GM19452 (cell line): ENCODE measurements around the gene ASIC3.
A peak's percentile ranks its signal among the peaks of the same experiment; 100 is the strongest.
"Not testable (repeated sequence)": the region's sequence is repeated elsewhere in the genome, so short reads cannot be mapped to it uniquely, and the experiment has no call there.

Experiments used
- ATAC-seq: cut with Tn5 transposase; IDR thresholded peaks from one replicate; pipeline ENCODE4 v1.9.1; 2021; ENCODE audit not compliant: unreplicated experiment

Gene ASIC3

GRCh38 chr7:151047976-151048815 lies at the start of gene ASIC3:
Gene ASIC3, plus strand, starts transcription at chr7:151048531. Its CDS starts 355 bp downstream, at chr7:151048886.
- no peak for ATAC-seq

DNA sequence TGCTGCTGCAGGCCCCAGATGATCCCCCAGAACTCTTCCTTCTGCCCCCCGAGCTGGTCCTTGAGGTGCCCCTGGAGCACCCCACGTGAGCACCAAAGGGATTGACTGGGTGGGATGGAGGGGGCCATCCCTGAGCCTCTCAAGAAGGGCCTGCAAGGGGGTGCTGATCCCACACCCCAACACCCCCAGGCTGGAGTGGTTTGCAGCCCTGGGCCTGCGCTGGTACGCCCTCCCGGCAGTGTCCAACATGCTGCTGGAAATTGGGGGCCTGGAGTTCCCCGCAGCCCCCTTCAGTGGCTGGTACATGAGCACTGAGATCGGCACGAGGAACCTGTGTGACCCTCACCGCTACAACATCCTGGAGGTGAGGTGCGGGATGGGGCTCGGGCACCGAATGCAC lies 49.3 kb upstream of the ASIC3 start:
- no peak for ATAC-seq

DNA sequence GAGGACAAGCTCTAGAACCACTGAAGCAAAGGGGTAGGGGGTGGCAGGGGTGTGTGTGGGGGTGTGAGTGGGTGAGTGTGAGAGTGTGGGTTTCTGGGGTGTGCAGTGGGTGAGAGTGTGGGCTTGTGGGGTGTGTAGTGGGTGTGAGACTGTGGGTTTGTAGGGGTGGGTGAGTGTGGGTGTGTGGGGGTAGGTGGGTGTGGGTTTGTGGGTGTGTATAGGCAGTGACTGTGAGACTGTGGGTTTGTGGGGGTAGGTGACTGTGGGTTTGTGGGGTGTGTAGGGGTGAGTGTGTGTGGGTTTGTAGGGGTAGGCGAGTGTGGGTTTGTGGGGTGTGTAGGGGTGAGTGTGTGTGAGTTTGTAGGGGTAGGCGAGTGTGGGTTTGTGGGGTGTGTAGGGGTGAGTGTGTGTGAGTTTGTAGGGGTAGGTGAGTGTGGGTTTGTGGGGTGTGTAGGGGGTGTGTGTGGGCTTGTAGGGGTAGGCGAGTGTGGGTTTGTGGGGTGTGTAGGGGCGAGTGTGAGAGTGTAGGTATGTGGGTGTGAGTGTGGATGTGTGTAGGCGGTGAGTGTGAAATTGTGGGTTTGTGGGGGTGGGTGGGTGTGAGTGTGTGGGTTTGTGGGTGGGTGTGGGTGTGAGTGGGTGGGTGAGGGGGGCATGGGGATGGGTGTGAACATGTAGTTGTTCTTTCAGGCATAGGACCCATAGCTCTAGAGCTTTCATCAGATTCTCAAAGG lies 48.7 kb upstream of the ASIC3 start:
- ATAC-seq: no peak

DNA sequence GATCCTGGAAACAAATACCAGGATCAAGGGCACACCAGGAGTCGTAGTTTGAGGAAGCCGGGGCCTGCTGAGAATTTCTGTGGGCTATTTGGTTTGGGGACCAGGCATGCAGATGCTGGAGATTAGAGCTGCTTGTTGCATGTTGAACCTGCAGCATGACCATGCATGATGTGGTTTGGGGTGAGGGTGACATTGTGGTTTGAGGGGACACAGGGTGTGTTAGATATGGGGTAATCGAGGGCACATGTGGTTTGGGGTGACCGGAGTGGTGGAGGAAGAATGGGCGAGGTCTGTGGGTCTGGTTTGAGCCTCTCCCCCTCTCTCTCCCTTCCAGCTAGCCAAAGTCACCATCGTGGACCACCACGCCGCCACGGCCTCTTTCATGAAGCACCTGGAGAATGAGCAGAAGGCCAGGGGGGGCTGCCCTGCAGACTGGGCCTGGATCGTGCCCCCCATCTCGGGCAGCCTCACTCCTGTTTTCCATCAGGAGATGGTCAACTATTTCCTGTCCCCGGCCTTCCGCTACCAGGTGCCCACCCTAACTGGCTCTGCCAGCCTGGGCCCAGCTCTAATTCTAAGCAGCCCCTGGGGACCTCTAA lies 47.3 kb upstream of the ASIC3 start:
- no peak for ATAC-seq

- ATAC-seq: no peak
Measured at GRCh38 chr7:151001546-151001945, 46.8 kb upstream of the ASIC3 start.

GRCh38 chr7:151003572-151003971 lies 44.8 kb upstream of the ASIC3 start:
- no peak for ATAC-seq

- ATAC-seq: no peak
Measured at GRCh38 chr7:151005566-151005965, 42.8 kb upstream of the ASIC3 start.

DNA sequence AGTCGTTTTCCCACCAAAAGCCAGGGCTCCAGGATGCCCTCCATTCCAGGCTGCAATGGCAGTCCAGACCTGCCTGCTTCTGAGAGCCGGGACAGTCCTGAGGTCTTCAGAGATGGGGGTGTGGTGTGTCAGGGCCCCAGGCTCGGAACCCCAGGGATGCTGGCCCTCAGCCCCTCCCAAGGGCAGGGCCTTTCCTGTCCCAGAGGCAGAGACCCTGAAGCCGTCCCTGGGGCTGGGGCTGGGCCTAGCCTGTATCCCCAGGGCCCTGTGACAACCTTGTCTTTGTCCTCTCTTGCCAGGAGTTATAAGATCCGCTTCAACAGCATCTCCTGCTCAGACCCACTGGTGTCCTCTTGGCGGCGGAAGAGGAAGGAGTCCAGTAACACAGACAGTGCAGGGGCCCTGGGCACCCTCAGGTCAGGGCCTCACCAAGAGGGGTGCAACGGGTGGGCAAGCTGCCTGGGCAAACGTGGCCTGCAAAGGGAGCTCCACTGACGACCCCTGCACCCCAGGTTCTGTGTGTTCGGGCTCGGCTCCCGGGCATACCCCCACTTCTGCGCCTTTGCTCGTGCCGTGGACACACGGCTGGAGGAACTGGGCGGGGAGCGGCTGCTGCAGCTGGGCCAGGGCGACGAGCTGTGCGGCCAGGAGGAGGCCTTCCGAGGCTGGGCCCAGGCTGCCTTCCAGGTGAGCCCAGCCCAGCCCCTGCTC lies 41.6 kb upstream of the ASIC3 start:
- no peak for ATAC-seq

DNA sequence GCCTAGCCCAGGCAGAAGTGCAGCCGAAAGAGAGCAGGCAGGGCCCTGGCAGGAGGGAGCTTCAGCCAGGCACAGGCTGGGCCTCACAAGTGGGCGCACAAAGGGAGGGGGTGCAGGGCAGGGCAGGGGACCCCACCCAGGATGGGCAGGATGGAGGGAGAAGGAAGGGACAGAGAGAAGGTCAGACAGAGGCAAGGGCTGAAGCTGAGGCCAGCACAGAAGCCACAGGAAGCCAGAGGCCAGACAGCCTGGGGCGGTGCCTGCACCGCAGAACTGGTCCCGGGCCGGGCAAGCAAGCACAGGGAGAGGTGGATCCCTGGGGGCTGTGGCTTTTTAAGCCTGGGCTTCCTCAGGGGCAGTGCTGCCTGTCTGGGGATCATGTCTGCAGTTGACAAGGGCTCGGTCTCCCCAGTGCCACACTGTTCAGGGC lies 40.8 kb upstream of the ASIC3 start:
- no peak for ATAC-seq

- no peak for ATAC-seq
Measured at GRCh38 chr7:151008143-151008510, 40.2 kb upstream of the ASIC3 start.

DNA sequence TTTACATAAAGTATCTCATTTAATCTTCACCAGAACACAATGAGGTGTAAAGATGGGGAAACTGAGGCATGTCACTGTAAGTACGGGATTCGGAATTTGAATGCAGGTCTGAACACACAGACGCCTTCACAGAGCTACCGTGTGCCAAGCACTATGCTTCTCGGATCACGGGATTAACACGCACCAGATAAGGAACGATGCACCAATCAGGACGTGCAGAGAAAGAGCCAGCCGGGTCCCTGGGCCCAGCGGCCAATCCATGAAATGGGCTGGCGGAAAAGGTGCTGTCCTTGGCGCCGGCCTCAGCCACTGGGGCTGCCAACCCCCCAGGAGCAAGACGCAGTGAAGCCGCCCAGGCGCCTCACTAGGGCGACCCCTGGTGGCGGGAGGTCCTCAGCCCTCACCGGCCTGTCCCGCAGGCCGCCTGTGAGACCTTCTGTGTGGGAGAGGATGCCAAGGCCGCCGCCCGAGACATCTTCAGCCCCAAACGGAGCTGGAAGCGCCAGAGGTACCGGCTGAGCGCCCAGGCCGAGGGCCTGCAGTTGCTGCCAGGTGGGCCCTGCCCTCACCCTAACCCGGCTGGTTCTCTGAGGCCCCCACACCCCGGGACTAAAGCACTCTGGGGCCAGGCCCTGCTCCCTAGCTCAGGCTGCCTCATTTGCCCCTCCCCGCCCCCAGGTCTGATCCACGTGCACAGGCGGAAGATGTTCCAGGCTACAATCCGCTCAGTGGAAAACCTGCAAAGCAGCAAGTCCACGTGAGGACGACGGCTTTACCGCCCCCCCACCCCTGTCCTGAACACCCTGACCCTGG lies 39.6 kb upstream of the ASIC3 start:
- peak; percentile 68 for ATAC-seq

GRCh38 chr7:151009327-151010036 lies 38.8 kb upstream of the ASIC3 start:
- no peak for ATAC-seq

GRCh38 chr7:151010037-151010306 lies 38.4 kb upstream of the ASIC3 start:
- ATAC-seq: no peak

DNA sequence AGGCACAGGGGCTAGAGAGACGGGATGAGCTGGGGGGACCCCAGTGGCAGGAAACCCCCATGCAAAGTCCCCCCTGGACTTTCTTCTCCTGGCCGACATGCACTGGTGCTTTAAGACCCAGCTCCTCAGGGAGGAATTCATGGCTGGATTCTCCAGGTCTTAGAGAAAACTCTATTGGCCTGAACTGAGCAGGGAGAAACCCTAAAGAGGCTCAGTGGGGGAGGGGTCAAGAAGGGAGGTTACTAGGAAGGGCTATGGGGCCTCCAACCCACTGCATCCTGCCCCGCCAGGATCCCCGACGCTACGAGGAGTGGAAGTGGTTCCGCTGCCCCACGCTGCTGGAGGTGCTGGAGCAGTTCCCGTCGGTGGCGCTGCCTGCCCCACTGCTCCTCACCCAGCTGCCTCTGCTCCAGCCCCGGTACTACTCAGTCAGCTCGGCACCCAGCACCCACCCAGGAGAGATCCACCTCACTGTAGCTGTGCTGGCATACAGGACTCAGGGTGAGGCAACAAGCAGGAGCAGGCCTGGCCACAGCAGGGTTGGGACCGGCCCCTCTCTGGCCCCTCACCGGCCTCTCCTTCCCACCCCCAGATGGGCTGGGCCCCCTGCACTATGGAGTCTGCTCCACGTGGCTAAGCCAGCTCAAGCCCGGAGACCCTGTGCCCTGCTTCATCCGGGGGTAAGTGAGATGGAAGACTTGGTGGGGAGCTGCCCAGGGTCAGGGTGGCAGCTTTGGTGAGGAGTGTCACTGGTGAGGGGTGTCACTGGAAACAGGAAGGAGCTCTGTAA lies 37.8 kb upstream of the ASIC3 start:
- ATAC-seq: no peak

DNA sequence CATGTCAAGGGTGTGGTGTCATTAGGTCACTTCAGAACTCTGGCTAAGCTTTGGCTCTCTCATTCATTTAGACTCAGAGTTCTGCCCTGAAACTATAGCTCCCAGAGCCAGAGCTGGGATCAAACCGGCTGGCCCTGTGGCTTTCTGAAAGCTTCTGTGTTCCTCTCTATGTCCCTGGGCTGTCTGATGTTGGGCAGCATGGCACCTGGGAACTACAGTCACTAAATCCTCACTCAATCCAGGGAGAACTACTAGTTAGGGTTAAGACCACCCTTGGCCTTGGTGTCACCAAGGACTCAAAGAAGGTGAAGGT lies 37.3 kb upstream of the ASIC3 start:
- ATAC-seq: no peak

- ATAC-seq: not testable (repeated sequence)
Measured at GRCh38 chr7:151011616-151012015, 36.7 kb upstream of the ASIC3 start.

DNA sequence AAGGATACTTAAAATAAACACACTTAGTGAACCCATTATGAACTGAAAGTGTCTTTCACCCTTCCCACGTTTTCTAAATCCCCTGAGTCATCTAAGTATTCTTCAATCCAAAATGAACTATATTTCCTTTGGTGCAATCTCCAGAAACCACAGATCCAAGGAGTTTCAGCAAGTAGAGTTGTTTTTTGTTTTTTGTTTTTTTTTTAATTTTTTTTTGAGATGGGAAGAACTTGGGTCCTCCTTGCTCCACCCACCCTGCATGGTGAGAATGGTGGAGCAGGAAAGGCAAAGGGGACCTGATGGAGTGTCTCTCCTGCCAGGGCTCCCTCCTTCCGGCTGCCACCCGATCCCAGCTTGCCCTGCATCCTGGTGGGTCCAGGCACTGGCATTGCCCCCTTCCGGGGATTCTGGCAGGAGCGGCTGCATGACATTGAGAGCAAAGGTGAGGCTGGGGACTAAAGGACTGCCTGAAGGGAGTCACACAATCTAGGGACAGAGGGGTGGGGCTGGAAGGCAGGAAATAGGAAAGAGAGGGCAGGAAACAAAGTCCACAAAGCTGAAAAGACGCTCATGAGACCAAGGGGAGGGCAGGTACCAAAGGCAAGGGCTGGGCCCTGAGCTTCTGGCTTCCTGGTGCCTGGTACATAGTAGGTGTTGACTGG lies 36.2 kb upstream of the ASIC3 start:
- ATAC-seq: no peak

DNA sequence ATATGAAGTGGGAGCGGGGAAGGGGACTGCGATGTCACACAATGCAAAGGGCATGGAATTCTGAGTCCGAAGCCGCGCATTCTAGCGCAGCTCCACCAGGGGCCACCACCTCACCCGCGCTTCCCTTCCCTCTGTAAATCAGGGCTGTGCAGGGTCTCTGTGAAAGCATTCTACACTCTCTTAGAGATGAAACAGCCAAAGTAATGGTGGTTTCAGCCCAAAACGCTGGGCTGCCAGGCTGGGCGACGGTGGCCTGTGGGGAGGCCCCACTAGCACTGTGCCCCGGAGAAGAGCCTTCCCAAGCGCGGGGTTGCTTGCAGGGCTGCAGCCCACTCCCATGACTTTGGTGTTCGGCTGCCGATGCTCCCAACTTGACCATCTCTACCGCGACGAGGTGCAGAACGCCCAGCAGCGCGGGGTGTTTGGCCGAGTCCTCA lies 35.4 kb upstream of the ASIC3 start:
- ATAC-seq: no peak

DNA sequence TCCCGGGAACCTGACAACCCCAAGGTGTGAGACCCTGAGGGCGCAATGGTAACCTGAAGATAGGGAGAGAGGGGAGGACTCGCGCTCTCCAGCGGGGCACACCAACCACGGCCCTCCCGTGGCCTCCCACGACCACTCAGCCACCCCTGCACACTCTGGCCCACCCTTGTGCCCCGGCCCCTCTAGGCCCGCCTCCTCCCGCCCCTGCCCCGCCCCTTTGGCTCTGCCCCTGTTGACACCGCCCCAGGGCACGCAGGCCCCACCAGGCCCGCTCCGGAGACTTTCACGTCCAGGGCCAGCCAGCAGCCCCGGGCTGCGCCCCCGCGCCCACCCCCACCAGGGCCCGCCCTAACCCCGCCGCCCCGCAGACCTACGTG lies 35.0 kb upstream of the ASIC3 start:
- no peak for ATAC-seq
